ENCODE results near the gene MAN2B1. TPM values are rescaled to one million over a fixed set of nuclear protein-coding genes. Genes with fewer than 3 reads are reported as not detected.

Gene MAN2B1
- total RNA-seq, 3 donors from 2014 or later (not counting 1 experiment from before 2014, with no cell fraction given) = 107 to 118 (median 112) TPM

DNA sequence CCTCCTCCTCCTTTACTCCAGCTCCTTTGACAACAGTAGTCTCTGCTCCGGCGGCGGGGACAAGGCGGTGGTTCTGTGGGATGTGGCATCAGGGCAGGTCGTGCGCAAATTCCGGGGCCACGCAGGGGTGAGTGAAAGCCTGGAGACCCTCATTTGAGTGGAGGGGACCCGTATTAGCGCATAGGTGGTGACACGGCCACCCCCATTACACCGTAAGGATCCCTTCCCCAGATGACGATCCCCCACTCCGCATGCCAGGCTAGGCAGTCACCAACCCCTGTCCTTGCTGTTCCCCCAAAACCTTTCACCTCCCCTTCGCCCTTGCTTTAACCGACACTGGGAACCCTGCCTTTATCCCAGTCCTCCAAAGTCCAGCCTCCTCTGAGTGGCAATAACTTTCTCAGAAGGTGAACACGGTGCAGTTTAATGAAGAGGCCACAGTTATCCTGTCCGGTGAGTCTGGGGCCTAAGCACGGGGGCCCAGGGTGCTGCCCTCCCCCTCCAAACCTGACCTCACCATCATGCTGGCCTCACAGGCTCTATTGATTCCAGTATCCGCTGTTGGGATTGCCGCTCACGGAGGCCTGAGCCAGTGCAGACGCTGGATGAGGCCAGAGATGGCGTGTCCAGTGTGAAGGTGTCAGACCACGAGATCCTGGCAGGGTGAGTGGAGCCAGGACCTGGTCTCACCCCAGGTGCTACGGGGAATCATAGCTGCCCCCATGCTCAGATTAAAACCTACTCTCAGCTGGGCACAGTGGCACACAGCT lies 3.8 kb upstream of the MAN2B1 start:
- WGBS (ENCODE audit: insufficient coverage) = 58% methylated on average over 22 of the region's 26 CpGs
- intact Hi-C loops (cut with micrococcal nuclease) = loop anchor here (10.0 kb wide), 1 partner anchor 124 kb away; the partner anchor contains the start of gene JUNB
- H3K9me3 ChIP-seq (ENCODE audit: control insufficient read depth, insufficient read depth, low read length) = no peaks in the 10 kb centered on the region
- Mint-ChIP-seq H3K4me3 (peak overlapping the region; percentile 97), H3K9me3 (no peaks in the 10 kb centered on the region), H3K4me1 (peaks cover 55 to 60% of the 10 kb centered on the region in 2 donors), H3K36me3 (no peaks in the 10 kb centered on the region), H3K27me3 (ENCODE audit: low read depth in 2 of 2) (no peaks in the 10 kb centered on the region), H3K27ac (peak overlapping the region; percentile 98)
- peak overlapping the region; percentile 96 for H3K27ac ChIP-seq (ENCODE audit: low read length)
- H3K4me1 ChIP-seq (ENCODE audit: control insufficient read depth, insufficient read depth, low read length) = peaks cover 44% of the 10 kb centered on the region
- H3K4me3 ChIP-seq (ENCODE audit: low read length) = peak overlapping the region; percentile 84
- TF ChIP-seq CTCF (IDR thresholded peaks at IDR 0.05) = no peak
- ATAC-seq = no peak
- no peaks in the 10 kb centered on the region for H3K27me3 ChIP-seq (ENCODE audit: control insufficient read depth, insufficient read depth, low read length)
- peaks cover 19% of the 10 kb centered on the region for H3K36me3 ChIP-seq (ENCODE audit: control insufficient read depth, insufficient read depth, low read length)
- DNase-seq = no peak

- peaks cover 54 to 65% of the 10 kb centered on the region in 2 donors for H3K4me1 Mint-ChIP-seq
- no peaks in the 10 kb centered on the region for H3K27me3 Mint-ChIP-seq (ENCODE audit: low read depth in 2 of 2)
- H3K27ac ChIP-seq (ENCODE audit: low read length) = peak overlapping the region; percentile 96
- H3K9me3 ChIP-seq (ENCODE audit: control insufficient read depth, insufficient read depth, low read length) = no peaks in the 10 kb centered on the region
- DNase-seq = peak; percentile 76 to 89
- under 1% methylated on average over 64 of the region's 64 CpGs for WGBS (ENCODE audit: insufficient coverage)
- intact Hi-C loops (cut with micrococcal nuclease) = loop anchor here (1.0 to 10.0 kb wide), 4 partner anchors 12 to 125 kb away; partner anchors contain the start of genes DHPS, JUNB, TNPO2 and ZNF490
- peak overlapping the region; percentile 98 for H3K27ac Mint-ChIP-seq
- peak overlapping the region; percentile 84 for H3K4me3 ChIP-seq (ENCODE audit: low read length)
- no peaks in the 10 kb centered on the region for H3K9me3 Mint-ChIP-seq
- peaks cover 52% of the 10 kb centered on the region for H3K4me1 ChIP-seq (ENCODE audit: control insufficient read depth, insufficient read depth, low read length)
- TF ChIP-seq CTCF (IDR thresholded peaks at IDR 0.05) = no peak
- H3K4me3 Mint-ChIP-seq = peak overlapping the region; percentile 97
- ATAC-seq = peak; percentile 40 to 67 (median 47)
- no peaks in the 10 kb centered on the region for H3K27me3 ChIP-seq (ENCODE audit: control insufficient read depth, insufficient read depth, low read length)
- no peaks in the 10 kb centered on the region for H3K36me3 Mint-ChIP-seq
- peaks cover 14% of the 10 kb centered on the region for H3K36me3 ChIP-seq (ENCODE audit: control insufficient read depth, insufficient read depth, low read length)
These were observed 3.0 kb upstream of the MAN2B1 start for GRCh38 chr19:12669270-12670158.

DNA sequence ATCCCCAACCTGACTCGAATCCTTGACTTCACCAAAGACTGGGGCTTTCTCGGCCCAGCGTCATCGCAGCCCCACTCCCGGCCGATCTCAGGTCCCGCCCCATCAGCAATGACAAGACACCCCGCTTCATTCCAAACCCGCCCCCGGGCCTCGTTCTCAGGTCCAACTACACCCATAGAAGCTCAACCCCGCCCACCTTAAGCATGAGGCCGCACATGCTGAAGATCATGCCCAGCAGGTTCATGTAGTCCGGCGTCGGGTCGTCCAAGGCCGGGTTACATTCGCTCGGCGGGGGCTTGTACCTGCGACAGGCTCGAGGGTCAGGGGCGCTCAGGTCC lies 2.4 kb upstream of the MAN2B1 start:
- H3K4me1 Mint-ChIP-seq = peaks cover 48 to 64% of the 10 kb centered on the region in 2 donors
- Histone ChIP-seq H3K4me1 (ENCODE audit: control insufficient read depth, insufficient read depth, low read length) (peaks cover 58% of the 10 kb centered on the region), H3K4me3 (ENCODE audit: low read length) (peak overlapping the region; percentile 84), H3K9me3 (ENCODE audit: control insufficient read depth, insufficient read depth, low read length) (no peaks in the 10 kb centered on the region), H3K36me3 (ENCODE audit: control insufficient read depth, insufficient read depth, low read length) (peaks cover 12% of the 10 kb centered on the region), H3K27ac (ENCODE audit: low read length) (peak overlapping the region; percentile 96), H3K27me3 (ENCODE audit: control insufficient read depth, insufficient read depth, low read length) (no peaks in the 10 kb centered on the region)
- H3K27me3 Mint-ChIP-seq (ENCODE audit: low read depth in 2 of 2) = no peaks in the 10 kb centered on the region
- DNase-seq (peak; percentile 73 to 87), ATAC-seq (peak; percentile 49 to 70 (median 59))
- intact Hi-C loops (cut with micrococcal nuclease) = loop anchor here (1.0 to 5.0 kb wide), 3 partner anchors 12 to 59 kb away; partner anchors contain the start of genes DHPS, TNPO2, ZNF490 and ZNF791
- no peaks in the 10 kb centered on the region for H3K36me3 Mint-ChIP-seq
- no peaks in the 10 kb centered on the region for H3K9me3 Mint-ChIP-seq
- WGBS (ENCODE audit: insufficient coverage) = under 1% methylated on average over 24 of the region's 24 CpGs
- no peak for TF ChIP-seq CTCF (IDR thresholded peaks at IDR 0.05)
- H3K4me3 Mint-ChIP-seq = peak overlapping the region; percentile 97
- peak overlapping the region; percentile 98 for H3K27ac Mint-ChIP-seq
